NCI-H446 (cell line): Measurements from ENCODE around the gene BTLA.
"Not testable (repeated sequence)": the region's sequence is repeated elsewhere in the genome, so short reads cannot be mapped to it uniquely, and the experiment has no call there.

ENCODE experiments used
- DNase-seq, 2 experiments: peaks; one replicate each; lab custom pipeline; 2025; lab: John Stamatoyannopoulos, UW

BTLA gene

GRCh38 chr3:112445839-112446238 is 53.4 kb downstream of the BTLA start:
- DNase-seq, result no peak

- peak in 1 of 2 experiments; percentile 31 for DNase-seq
Observed at GRCh38 chr3:112437146-112438022, 61.9 kb downstream of the BTLA start.

DNA sequence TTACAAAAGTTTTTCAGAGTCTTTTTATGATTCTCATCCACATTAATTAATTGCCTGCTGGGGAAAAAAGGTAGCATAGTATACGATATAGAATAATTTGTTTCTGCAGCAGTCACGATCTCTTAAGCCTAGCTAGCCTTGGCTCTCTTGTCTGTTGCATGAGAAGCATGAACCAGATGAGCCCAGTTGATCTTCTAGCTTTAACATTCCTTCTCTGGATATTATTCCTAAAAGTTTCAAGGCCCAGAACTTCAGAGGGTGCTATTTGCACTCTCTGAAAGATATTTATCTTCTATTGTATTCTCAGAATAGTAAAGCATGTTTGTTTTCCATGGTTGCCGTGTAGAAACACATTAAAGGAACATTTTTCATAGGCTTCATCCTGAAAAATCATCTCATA is 69.3 kb downstream of the BTLA start:
- DNase-seq, result no peak

DNA sequence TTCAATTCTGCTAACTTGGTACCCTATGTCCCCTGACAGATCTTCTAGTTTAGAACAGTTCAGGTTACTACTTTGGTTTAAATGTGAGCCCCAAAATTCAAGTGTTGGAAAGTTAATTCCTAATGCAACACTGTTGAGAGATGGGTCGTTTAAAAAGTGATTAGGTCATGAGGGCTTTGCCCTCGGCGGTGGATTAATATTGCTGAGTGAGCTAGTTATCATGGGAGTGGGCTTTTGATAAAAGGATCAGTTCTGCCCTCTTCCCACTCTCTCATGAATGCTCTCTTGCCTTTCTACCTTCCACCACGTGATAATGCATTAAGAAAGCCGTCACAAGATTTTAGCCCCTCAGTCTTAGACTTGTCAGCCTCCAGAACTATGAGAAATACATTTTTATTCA is 72.1 kb downstream of the BTLA start:
- no peak for DNase-seq

GRCh38 chr3:112425858-112426750 is 73.2 kb downstream of the BTLA start:
- DNase-seq, result no peak

DNA sequence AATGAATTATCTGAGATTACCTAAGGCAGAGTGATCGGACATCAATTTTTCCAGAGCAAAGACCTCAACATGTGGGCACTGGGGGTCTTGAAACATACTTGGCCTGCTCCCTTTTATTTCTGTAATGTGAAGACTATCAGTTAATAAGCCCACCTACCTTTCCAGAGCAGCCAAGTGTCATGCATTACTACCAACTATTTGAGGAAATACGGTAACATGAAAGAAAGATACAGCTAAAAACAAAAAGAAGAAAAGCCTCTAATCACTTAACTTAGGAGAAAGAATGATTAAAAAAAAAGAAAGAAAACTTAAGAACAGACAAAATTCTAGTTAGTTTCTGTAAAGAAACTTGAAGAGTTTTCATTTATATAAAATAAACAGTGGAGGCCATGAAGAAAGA is 73.9 kb downstream of the BTLA start:
- no peak for DNase-seq

GRCh38 chr3:112424394-112424793 is 74.9 kb downstream of the BTLA start:
- no peak for DNase-seq

DNA sequence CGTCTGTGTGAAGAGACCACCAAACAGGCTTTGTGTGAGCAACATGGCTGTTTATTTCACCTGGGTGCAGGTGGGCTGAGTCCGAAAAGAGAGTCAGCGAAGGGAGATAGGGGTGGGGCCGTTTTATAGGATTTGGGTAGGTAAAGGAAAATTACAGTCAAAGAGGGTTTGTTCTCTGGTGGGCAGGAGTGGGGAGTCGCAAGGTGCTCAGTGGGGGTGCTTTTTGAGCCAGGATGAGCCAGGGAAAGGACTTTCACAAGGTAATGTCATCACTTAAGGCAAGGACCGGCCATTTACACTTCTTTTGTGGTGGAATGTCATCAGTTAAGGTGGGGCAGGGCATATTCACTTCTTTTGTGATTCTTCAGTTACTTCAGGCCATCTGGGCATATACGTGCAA is 76.4 kb downstream of the BTLA start:
- not testable (repeated sequence) for DNase-seq

- DNase-seq, result not testable (repeated sequence)
Observed at GRCh38 chr3:112418526-112418925, 80.7 kb downstream of the BTLA start.

DNA sequence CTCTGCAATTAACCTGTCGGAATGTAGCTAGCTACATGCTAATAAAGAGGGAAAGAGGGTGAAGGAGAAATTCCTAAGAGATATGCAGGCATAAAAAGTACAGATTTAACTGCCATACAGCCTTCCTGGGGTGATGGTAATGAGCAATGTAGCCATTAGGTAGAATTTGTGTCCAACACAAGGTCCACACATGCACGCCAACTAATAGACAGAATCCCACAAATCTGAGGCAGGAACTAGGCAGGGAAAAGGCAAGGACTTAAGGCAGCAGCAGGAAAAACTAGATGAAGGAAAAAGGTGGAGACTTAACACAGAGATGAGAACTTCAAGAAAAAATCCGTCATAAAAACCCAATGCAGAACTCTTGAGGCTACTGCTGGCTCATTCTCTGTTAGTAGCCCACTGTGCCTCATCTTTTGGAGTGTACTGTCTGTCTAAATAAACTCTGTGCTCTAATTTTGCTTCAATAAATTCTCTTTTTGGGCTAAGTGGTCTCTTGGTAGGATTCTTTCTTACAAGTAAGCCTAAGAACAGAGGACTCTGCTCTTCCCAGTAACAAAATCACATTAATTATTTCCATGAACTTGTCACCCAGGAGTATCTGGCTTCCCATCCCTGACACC is 81.5 kb downstream of the BTLA start:
- no peak for DNase-seq

GRCh38 chr3:112416391-112417212 is 82.7 kb downstream of the BTLA start:
- DNase-seq, result no peak

GRCh38 chr3:112415390-112415789 is 83.9 kb downstream of the BTLA start:
- DNase-seq, result no peak
